Loucy (cell line): ENCODE measurements around the gene RASSF7.

ENCODE experiments used
- CTCF ChIP-seq: fragments of 200-600 bp; sonication (generic); conservative IDR thresholded peaks from 2 replicates; pipeline ENCODE4 v1.5.1; 2014; ENCODE audit warnings: mild to moderate bottlenecking, antibody characterized with exemption, low read length
- EZH2phosphoT487 ChIP-seq: fragments of 200-600 bp; IDR thresholded peaks from 2 replicates; pipeline ENCODE4 v1.6.1; 2018; ENCODE audit warnings: antibody characterized with exemption, mild to moderate bottlenecking, moderate library complexity, borderline replicate concordance

- no peak for TF ChIP-seq CTCF
- TF ChIP-seq EZH2phosphoT487 = no peak
These were observed 27.7 kb upstream of the RASSF7 start for GRCh38 chr11:532986-533585.
